NCI-H1694 treated with DMSO at 0.1 percent for 48 hours (cell line): ENCODE results near the gene DACH1.

Source experiments
- DNase-seq: peaks from one replicate; lab custom pipeline; 2025; lab: John Stamatoyannopoulos, UW

DACH1 gene

GRCh38 chr13:71583581-71583980, 283.4 kb downstream of the DACH1 start:
- DNase-seq: no peak

- DNase-seq: no peak
Measured at GRCh38 chr13:71580614-71581013, 286.4 kb downstream of the DACH1 start.

- no peak for DNase-seq
Measured at GRCh38 chr13:71578048-71578447, 289.0 kb downstream of the DACH1 start.

- DNase-seq: no peak
Measured at GRCh38 chr13:71577127-71577526, 289.9 kb downstream of the DACH1 start.

GRCh38 chr13:71576571-71576970, 290.4 kb downstream of the DACH1 start:
- no peak for DNase-seq

DNA sequence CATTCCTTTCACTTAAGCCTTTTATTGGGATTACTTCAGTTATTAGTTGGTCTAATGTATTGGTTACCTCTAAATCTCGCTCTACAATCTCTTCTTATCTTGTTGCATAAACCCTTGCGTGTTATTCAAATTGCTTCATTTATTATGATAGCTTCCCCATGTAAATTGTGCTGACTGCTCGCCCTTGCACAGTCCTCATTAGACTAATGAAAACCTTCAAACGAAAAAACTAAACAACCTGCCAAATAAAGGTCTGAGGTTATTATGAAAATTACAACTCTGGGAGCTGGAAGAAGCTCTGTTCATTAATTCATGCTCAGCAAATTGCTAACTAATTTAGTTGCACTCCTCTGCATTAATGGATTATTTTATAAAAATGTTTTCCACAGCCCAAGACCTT, 320.1 kb downstream of the DACH1 start:
- DNase-seq: no peak

- no peak for DNase-seq
Measured at GRCh38 chr13:71540098-71540497, 326.9 kb downstream of the DACH1 start.

- DNase-seq: no peak
Measured at GRCh38 chr13:71536201-71536600, 330.8 kb downstream of the DACH1 start.

- peak; percentile 97 for DNase-seq
Measured at GRCh38 chr13:71524613-71525304, 342.2 kb downstream of the DACH1 start.

DNA sequence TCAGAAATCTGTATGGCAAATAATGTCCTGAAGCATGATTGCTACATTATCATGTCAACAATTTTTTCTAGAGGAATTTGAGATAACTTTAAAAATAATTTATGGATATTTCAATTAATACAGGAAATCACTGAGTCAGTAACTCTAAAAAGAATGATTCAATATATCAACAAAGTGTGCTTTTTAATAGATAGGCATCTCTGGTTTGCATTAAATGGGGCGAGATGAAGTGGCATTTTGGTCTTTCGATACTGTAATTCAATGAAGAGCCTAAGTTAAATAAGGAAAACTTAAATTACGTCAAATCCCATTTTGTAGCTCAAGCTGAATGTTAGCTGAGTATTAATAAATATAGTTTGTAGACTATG, 342.8 kb downstream of the DACH1 start:
- DNase-seq: no peak

DNA sequence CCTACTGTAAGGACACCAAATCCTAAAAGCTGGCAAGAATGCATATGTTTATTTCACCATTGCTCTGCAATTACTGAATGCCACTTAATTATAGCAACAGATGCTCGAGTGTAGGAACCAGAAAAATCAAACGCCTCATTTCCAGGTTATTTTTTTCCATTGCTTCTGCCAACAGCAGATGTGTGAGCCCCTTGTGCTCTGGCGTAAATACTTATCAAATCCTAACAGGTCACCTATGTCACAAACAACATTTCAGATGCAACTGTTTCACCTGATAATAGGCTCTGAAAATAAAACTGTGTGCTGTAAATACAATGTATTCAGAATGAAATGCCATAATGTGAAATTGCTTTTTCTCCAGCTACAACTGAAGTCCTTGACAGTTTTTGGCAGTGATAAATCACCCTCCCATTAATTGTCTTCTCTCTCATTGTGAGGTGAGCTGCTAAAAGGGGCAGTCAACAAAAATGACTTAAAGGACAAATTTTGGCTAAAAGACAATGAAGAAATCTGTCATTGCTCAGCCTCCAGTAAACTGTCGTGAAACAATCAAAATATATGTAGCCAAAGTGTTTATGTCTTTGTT, 344.0 kb downstream of the DACH1 start:
- peak; percentile 98 for DNase-seq

DNA sequence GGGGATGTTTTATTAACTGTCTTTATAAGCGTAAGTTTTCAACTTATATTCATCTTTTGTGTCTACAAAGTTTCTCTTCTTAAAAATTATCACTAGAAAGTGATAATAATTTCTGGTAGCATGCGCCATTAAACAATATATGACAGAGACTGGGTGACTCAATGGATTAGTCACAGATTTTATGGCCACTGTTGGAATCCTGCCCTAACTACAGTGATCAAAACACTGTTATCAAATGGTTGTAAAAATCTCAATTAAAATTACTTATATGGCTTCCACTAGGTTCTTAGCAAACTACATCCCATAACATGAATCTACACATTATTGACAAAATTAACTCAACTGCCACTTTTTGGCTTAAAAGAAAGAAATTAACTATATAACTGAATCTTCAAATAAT, 350.0 kb downstream of the DACH1 start:
- peak; percentile 60 for DNase-seq

GRCh38 chr13:71516521-71516920, 350.5 kb downstream of the DACH1 start:
- peak; percentile 97 for DNase-seq

- DNase-seq: peak; percentile 81
Measured at GRCh38 chr13:71515744-71516038, 351.3 kb downstream of the DACH1 start.

GRCh38 chr13:71514900-71515743, 351.9 kb downstream of the DACH1 start:
- DNase-seq: no peak

DNA sequence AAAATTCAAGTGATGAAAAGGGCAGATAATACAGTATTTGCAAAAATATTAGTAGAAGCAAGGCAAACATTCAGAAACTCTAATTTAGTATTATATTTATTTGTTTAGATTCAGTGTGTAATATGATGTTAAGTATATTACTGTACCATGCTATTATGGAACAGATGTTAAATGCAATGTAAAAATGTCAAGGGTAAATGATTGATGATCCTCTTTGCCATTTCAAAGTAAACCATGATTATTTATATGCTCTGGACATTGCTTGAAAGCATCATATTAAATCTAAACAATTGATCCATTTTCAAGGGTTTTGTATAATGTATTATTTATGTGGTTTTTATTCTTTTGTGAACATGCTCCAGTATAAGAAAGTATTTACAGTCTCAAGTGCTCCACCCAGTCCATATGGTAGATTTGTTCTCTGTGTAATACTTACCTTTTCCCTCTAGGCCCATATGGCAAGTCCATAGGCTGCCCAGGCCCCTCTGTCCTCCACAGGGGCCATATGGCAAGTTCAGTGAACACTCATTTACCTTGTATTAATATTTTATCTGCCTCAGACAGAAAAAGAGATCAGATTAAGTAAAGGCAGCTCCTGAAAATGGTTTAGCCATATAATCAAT, 353.5 kb downstream of the DACH1 start:
- peak; percentile 97 for DNase-seq

DNA sequence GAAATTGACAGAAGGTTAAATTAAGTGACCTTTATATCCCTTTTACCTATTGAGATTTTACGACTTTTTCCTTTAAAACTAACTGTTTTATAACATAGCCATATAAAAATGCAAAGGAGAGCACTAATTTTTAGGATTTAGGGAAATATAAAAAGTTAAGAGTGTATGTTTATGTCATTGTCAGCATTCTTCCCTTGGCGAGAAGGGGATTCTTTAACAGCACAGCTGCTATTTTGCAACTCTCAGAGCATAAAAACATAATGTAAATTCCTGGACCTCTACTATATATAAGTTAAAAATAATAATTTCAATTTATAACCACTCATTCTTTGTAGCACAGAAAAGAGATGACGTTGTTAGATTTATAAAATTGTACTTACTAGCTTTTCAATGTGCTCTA, 363.2 kb downstream of the DACH1 start:
- DNase-seq: no peak

DNA sequence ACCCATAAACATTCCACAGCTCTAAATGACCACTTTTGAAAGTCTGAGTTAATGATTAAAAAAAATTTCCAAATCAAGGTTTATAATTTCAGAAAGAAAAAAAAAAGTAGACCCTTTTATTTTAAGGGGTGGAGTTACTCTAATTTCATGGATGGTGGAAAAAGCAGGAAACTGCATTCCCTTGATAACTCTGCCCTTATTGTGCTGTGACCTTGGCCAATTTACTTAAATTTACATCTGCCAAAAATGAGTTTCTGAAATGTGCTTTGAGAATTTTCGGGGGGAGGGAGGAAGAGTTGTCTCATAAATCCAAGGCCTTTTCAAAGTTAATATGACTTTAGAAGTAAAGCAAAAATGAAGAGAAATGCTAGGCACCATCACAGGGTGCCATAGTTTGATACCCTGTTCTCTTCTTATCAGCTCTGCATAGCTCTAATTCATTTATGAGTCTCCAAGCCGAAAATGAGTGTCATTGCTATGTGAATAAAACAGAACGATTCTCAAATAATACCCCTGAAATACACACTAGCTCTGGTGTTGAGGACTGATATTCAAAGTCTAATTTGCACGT, 367.0 kb downstream of the DACH1 start:
- no peak for DNase-seq

GRCh38 chr13:71499235-71499634, 367.8 kb downstream of the DACH1 start:
- no peak for DNase-seq

- no peak for DNase-seq
Measured at GRCh38 chr13:71493189-71493588, 373.8 kb downstream of the DACH1 start.

DNA sequence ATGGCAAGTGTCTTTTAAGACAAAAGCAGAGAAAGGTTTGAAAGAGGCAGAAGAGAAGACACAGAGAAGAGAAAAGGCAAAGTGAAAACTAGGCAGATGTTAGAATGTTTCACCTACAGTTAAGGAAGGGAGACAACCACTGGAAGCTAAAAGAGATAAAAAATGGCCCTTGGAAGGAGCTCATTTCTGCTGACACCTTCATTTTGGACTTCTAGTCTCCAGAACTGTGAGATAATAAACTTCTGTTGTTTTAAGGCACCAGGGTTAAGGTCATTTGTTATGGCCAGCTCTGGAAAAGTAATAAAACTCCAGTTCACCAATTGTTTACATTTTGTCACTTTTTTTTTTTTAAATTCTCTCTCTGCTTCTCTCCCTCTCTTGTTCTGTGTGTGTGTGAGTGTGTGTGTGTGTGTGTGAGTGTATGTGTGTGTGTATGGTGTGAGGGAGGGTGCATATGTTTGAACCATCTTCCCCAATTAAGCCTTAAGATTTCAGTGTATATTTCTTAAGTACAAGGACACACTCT, 374.6 kb downstream of the DACH1 start:
- no peak for DNase-seq

GRCh38 chr13:71491010-71491409, 376.0 kb downstream of the DACH1 start:
- DNase-seq: no peak
